ENCODE data around the gene CDC5L.

GRCh38 chr6:44381739-44382138 lies 5.8 kb upstream of the CDC5L start:
- TF ChIP-seq EZH2 (IDR thresholded peaks at IDR 0.05; ENCODE audit: insufficient read depth, poor library complexity, severe bottlenecking) (no peak), EZH2phosphoT487 (IDR thresholded peaks at IDR 0.05; ENCODE audit: insufficient read depth, low read depth) (no peak)

Measured in GM23248 (cell line).